Mesodermal cell (in vitro differentiated cells): Measurements from ENCODE around the gene OR10G2.
"Not testable (repeated sequence)": the region's sequence is repeated elsewhere in the genome, so short reads cannot be mapped to it uniquely, and the experiment has no call there.

ENCODE experiments used
- H3K27ac ChIP-seq: 2 replicates; pipeline ENCODE4 v1.7.0; 2013; ENCODE audit warnings: mild to moderate bottlenecking, low read depth, low read length, moderate library complexity; ENCODE audit not compliant: severe bottlenecking
- H3K36me3 ChIP-seq: 2 replicates; pipeline ENCODE4 v1.7.1; 2013; ENCODE audit warnings: mild to moderate bottlenecking, low read length, moderate library complexity; ENCODE audit not compliant: control insufficient read depth, insufficient read depth
- H3K4me1 ChIP-seq: one replicate; pipeline ENCODE4 v1.7.1; 2013; ENCODE audit warnings: mild to moderate bottlenecking, low read length; ENCODE audit not compliant: insufficient read depth, control insufficient read depth, poor library complexity, severe bottlenecking
- H3K4me3 ChIP-seq: 2 replicates; pipeline ENCODE4 v1.7.0; 2013; ENCODE audit warnings: low read length, control low read depth, mild to moderate bottlenecking; ENCODE audit not compliant: insufficient read depth, poor library complexity, severe bottlenecking; ENCODE audit errors: extremely low read depth
- H3K9me3 ChIP-seq: 2 replicates; pipeline ENCODE4 v1.7.1; 2013; ENCODE audit warnings: mild to moderate bottlenecking, low read length, moderate library complexity; ENCODE audit not compliant: control insufficient read depth
- WGBS, 2 experiments: methylation state at CpG; one replicate each; pipeline ENCODE4 v1.1.5; 2013; ENCODE audit warnings: missing lambda C conversion rate in 2 of 2; ENCODE audit not compliant: insufficient coverage in 2 of 2; 5-methylcytosine and 5-hydroxymethylcytosine counted together

The OR10G2 gene

DNA sequence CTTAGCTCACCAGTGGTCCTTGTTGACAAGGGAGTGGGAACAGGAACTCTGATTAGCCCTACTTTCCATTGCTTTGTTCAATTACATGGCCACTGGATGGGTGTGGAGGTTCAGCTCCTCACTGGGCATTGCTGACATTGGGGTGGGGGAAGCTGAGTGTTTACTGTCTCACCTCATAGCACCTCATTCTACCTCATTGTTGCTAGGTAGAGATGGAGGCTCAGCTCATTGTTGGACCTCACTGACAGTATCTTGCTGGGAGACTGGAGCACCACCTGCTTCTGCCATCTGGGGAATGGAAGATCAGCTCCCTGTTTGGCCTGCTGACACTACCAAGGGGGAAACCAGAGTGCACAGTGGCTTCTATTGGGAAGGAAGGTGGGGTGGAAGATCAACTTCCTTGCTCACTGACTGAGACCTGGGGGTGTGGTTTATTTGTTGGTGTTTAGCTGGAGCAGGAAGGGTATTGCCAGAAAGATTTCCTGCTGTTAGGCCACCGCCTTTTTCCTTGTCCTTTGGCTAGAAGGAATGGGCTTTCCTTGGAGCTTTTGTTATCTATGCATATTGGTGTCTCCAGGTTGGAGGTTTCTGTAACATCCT, 17.6 kb upstream of the OR10G2 start:
- H3K36me3 ChIP-seq, result no peaks in the 10 kb centered on the region
- H3K4me1 ChIP-seq, result no peaks in the 10 kb centered on the region
- no peak overlapping the region for H3K4me3 ChIP-seq
- 67 to 86% methylated on average over 1 of the region's 1 CpG for WGBS, 2 experiments
- H3K9me3 ChIP-seq, result no peaks in the 10 kb centered on the region
- H3K27ac ChIP-seq, result no peak overlapping the region

DNA sequence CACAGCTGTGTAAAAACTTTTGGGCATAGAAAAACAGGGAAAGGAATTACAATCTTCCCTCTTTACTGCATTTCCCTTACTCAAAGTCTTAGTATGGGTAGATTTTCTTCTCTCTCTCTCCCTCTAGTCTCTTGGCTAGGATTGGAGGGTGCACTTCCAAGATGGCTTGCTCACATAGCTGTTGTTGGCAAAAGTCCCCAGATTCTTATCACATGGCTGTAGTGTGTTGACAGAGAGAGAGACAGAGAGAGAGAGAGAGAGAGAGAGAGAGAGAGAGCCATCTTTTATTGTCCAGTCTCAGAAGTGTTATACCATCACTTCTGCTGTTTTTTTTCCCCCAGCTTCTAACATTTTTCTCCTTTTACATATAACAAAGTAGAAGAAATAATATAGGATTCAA, 12.6 kb upstream of the OR10G2 start:
- Histone ChIP-seq H3K4me1 (no peaks in the 10 kb centered on the region), H3K36me3 (no peaks in the 10 kb centered on the region), H3K27ac (no peak overlapping the region), H3K4me3 (no peak overlapping the region), H3K9me3 (no peaks in the 10 kb centered on the region)

DNA sequence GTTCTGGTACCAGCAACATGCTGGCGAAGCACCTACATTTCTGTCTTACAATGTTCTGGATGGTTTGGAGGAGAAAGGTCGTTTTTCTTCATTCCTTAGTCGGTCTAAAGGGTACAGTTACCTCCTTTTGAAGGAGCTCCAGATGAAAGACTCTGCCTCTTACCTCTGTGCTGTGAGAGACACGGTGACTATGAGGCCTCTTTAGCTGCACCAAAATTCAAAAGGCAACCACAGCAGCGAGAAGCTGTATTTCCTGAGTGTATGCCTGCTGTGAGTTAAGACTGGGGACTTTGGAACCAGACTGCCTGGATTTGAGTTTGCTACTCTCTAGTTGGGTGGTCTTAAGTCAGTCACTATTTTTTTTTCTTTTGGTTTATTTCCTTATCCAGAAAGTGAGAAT, 8.7 kb upstream of the OR10G2 start:
- Histone ChIP-seq H3K4me3 (no peak overlapping the region), H3K27ac (no peak overlapping the region), H3K36me3 (no peaks in the 10 kb centered on the region), H3K4me1 (no peaks in the 10 kb centered on the region), H3K9me3 (no peaks in the 10 kb centered on the region)
- WGBS, 2 experiments, result 74% methylated on average over 4 of the region's 5 CpGs

DNA sequence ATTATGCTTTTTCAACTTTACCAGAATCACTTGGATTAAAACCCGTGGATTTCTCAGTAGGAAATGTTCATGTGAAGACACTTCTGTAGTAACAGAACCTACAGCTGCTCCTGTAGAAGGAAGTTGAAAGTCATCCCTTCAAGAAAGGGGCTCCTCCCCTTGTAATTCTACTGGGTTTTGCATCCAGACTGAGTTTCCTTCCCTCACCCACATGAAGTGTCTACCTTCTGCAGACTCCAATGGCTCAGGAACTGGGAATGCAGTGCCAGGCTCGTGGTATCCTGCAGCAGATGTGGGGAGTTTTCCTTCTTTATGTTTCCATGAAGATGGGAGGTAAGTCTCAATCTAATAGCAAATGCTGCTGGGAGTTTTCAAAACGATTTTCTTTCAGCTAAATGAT, 7.9 kb upstream of the OR10G2 start:
- no peak overlapping the region for H3K27ac ChIP-seq
- no peaks in the 10 kb centered on the region for H3K36me3 ChIP-seq
- H3K4me1 ChIP-seq, result no peaks in the 10 kb centered on the region
- no peak overlapping the region for H3K4me3 ChIP-seq
- H3K9me3 ChIP-seq, result no peaks in the 10 kb centered on the region
- WGBS, 2 experiments, result 90% methylated on average over 2 of the region's 3 CpGs; no CpG with 5 or more reads in 1 of the 2 experiments

DNA sequence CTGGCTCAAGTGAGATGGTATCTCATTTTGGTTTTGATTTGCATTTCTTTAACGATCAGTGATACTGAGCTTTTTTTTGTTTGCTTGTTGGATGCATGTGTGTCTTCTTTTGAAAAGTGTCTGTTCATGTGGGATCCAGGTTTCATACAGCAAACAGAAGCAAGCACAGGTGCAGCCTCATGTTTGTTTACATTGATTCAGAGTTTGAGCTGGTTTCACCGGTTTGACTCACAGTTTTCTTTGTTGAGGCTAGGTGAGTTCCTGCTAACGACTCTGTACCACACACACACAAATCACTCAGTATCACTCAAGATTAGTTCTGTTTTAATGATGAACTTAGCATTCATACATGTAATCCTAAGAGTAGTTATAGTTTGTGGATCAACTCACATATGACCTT, 3.7 kb downstream of the OR10G2 start:
- no peaks in the 10 kb centered on the region for H3K36me3 ChIP-seq
- H3K4me1 ChIP-seq, result no peaks in the 10 kb centered on the region
- WGBS, 2 experiments, result 36 to 100% methylated on average over 1 to 2 of the region's 3 CpGs

DNA sequence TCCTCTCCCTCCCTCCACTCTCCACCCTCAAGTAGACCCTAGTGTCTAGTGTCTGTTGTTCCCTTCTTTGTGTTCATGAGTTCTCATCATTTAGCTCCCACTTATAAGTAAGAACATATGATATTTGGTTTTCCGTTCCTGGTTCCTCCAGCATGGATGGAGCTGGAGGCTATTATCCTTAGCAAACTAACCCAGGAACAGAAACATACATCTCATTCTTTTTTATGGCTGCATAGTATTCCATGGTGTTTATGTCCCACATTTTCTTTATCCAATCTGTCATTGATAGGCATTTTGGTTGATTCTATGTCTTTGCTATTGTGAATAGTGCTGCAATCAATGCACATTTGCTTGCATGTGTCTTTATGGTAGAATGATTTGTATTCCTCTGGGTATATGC, 4.2 kb downstream of the OR10G2 start:
- H3K36me3 ChIP-seq, H3K27ac ChIP-seq, H3K9me3 ChIP-seq, H3K4me1 ChIP-seq, H3K4me3 ChIP-seq: not testable (repeated sequence)
- WGBS, 2 experiments, result no CpG with 5 or more reads among the region's 1 CpG

More for the DNA sequence above, 3.7 kb downstream of the OR10G2 start:
- Histone ChIP-seq H3K27ac (no peak overlapping the region), H3K4me3 (no peak overlapping the region), H3K9me3 (no peaks in the 10 kb centered on the region)

DNA sequence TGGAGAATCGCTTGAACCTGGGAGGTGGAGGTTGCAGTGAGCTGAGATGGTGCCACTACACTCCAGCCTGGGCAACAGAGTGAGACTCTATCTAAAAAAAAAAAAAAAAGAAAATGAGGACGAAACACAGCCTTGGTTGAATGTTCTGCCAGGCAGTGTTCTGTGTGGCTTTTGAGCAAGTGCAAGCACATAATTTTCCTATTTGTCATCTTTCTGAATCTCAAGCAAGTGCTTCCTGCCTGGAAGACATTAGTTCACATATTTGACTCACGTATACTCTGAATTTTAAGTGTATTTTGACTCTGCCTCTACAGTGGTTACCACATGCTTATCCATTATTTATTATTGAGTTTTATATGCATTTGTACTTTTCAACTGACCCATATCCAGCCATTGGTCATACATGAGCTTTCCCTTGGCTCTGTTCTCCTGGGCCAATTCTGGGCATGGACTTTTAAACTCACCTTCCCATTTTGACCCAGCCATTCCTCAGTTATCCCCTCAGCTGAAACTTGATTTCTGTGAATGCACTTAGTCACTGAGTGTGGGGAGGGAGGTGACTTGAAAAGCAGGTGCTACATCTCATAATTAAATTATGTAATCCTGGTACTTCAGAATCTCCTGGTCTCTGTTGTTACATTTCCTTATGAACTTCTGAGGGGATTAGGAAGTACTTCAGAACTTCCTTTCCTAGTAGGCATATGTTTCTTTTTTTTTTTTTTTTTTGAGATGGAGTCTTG, 8.1 kb downstream of the OR10G2 start:
- no peak overlapping the region for H3K4me3 ChIP-seq
- no peaks in the 10 kb centered on the region for H3K9me3 ChIP-seq
- whole genome bisulfite sequencing, 2 experiments, result 80 to 100% methylated on average over 1 of the region's 3 CpGs
- no peaks in the 10 kb centered on the region for H3K36me3 ChIP-seq
- H3K27ac ChIP-seq, result no peak overlapping the region
- H3K4me1 ChIP-seq, result no peaks in the 10 kb centered on the region

DNA sequence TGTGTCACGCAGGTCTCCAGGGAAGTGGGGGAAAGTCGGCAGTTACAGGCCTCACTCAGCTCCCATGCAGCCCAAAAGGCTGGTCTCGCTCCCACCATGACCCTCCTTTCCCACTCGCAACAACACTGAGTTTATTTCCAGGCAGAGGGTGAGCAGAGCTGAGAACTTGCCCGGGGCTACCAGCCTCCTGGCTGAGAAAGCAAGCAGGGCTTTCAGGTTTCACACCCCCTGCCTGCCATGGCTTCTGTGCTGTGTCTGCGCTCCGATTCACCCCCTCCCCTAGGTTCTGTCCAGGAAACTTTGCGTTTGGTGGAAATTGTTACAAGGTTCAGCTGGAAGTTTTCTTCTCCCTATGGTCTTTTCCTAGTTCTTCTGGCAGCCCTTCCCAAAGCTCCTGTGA, 17.1 kb downstream of the OR10G2 start:
- Histone ChIP-seq H3K4me3 (no peak overlapping the region), H3K4me1 (no peaks in the 10 kb centered on the region), H3K36me3 (no peaks in the 10 kb centered on the region), H3K9me3 (no peaks in the 10 kb centered on the region), H3K27ac (no peak overlapping the region)
- WGBS, 2 experiments, result 76 to 94% methylated on average over 5 of the region's 8 CpGs

DNA sequence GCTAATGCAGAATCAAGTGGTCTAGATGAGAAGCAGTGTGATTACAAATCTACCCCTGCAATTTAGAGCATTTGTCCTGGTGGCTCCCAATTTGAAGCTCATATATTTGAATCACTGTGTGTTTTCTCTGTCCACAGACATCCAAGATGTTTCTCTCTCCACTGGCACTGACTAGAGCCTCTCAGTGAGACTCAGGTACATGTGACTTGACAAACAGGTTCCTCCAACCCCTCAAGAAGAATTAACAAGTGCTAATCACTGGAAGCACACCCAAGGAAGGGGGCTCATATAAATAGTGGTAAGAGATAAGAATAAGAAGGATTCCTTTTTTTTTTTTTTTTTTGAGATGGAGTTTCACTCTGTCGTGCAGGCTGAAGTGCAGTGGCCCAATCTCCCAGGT, 20.5 kb downstream of the OR10G2 start:
- Histone ChIP-seq H3K4me1 (no peaks in the 10 kb centered on the region), H3K9me3 (no peaks in the 10 kb centered on the region), H3K27ac (no peak overlapping the region), H3K4me3 (no peak overlapping the region), H3K36me3 (no peaks in the 10 kb centered on the region)
- 83 to 100% methylated on average over 1 of the region's 1 CpG for WGBS, 2 experiments

DNA sequence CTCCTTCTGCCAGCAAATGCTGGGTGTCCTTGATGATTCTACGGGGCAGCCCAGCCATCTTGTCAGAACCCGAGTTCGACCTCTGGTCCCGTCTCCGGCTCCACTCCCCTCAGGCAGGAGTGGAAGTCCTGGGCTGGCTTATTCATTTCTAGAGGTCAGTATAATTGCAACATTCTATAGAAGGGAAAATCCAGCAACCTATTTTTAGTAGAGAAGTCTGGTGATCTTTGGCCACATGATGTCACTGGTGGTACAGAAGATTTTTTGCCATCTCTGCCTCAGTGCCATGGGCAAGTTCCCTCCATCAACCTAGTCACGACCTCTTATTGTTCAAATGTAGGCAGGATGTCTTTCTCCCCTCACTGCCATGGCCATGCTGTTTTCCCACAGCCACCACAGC, 22.4 kb downstream of the OR10G2 start:
- no peaks in the 10 kb centered on the region for H3K9me3 ChIP-seq
- 79 to 83% methylated on average over 6 of the region's 6 CpGs for WGBS, 2 experiments
- no peak overlapping the region for H3K27ac ChIP-seq
- no peaks in the 10 kb centered on the region for H3K4me1 ChIP-seq
- no peaks in the 10 kb centered on the region for H3K36me3 ChIP-seq
- H3K4me3 ChIP-seq, result no peak overlapping the region

DNA sequence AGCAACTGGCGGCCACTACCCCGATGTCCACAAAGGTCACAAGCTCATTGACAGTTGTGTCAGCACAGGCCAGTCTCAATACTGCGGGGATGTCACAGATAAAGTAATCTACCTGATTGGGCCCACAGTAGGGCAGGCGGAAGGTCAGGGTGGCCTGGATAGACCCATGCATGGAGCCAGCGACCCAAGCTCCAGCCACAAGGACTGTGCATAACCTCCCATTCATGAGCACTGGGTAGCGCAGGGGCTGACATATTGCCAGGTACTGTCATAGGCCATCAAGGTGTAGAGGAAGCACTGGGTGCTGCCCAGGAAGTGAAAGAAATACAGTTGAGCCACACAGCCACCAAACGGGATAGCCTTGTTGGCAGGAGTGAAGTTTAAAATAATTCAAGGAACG, 32.6 kb downstream of the OR10G2 start:
- H3K4me1 ChIP-seq, H3K4me3 ChIP-seq, H3K27ac ChIP-seq, H3K9me3 ChIP-seq, H3K36me3 ChIP-seq: not testable (repeated sequence)
- 96 to 98% methylated on average over 5 of the region's 8 CpGs for WGBS, 2 experiments
